Measurements from ENCODE around the gene DENND2A. TPM values are rescaled to one million over a fixed set of nuclear protein-coding genes. Genes with fewer than 3 reads are reported as not detected.

The DENND2A gene
- total RNA-seq, 1 donor from 2014 or later, result not detected

DNA sequence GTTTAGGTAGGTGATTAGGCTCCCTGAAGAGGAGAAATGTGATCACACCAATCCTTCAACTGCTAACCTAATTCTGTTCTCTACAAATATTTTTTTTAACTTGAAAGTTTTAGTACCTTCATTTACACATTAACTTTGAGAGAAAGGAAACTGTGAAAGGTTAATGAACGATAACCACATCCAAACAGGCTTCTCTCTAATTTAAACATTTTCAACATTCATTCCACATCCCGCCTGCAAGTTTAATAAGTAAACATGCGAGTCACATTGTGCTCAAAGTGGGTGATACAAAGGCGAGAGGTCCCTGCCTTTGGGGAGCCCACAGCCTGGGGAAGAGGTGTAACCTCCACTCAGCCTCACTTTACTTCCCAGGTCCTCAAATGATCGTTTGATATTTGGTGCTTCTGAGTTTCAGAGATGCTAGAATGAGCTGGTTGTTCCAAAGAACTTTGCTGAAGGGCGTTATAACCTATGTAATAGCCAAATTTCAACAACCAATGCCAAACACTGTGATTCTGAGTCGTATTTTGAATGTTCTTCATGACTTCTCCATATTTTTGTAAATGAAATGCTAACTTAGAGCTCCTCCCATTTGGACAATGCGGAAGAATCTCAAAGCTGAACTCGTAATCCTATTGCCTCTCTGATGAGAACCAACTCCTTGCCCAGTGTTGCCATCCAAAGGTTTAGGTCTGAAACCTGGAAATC is 47.5 kb downstream of the DENND2A start:
- intact Hi-C loops (cut with micrococcal nuclease), result no loop called here
- TF ChIP-seq, protein P1, sequence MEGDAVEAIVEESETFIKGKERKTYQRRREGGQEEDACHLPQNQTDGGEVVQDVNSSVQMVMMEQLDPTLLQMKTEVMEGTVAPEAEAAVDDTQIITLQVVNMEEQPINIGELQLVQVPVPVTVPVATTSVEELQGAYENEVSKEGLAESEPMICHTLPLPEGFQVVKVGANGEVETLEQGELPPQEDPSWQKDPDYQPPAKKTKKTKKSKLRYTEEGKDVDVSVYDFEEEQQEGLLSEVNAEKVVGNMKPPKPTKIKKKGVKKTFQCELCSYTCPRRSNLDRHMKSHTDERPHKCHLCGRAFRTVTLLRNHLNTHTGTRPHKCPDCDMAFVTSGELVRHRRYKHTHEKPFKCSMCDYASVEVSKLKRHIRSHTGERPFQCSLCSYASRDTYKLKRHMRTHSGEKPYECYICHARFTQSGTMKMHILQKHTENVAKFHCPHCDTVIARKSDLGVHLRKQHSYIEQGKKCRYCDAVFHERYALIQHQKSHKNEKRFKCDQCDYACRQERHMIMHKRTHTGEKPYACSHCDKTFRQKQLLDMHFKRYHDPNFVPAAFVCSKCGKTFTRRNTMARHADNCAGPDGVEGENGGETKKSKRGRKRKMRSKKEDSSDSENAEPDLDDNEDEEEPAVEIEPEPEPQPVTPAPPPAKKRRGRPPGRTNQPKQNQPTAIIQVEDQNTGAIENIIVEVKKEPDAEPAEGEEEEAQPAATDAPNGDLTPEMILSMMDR (IDR thresholded peaks at IDR 0.05), result no peak
- Mint-ChIP-seq H3K4me3 (no peak overlapping the region), H3K4me1 (no peaks in the 10 kb centered on the region), H3K9me3 (no peaks in the 10 kb centered on the region), H3K27me3 (peaks cover 22% of the 10 kb centered on the region), H3K36me3 (ENCODE audit: low read depth) (no peaks in the 10 kb centered on the region), H3K27ac (no peak overlapping the region)
- ChIA-PET CTCF (no interaction called here), POLR2A (no interaction called here)
- ATAC-seq (ENCODE audit: low read depth) (no peak), DNase-seq (no peak)

DNA sequence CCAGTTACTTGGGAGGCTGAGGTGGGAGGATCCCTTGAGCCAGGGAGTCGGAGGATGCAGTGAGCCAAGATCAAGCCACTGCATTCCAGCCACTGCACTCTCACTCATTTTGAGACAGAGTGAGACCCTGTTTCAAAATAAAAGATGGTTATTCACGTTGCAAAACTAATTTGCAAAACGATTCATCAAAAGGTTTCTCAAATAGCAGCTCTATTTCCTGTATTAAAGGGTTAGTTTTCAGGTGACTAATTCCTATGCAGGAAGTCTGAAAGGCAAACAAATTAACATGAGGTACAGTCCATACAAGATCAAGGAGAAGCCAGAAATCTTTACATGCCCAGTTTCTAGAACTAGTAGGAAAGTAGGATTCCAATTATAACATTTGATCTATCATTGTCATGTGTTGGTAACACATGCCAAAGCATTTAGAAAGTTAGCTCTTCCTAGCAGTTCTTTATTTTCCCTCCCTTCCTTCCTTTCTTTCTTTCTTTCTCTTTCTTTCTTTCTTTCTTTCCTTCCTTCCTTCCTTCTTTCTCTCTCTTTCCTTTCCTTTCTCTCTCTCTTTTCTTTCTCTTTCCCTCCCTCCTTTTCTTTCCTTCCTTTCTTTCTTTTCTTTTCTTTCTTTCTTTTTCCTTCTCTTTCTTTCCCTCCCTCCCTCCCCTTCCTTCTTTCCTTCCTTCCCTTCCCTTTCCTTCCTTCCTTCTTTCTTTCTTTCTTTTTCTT is 49.3 kb downstream of the DENND2A start:
- DNase-seq (no peak), ATAC-seq (ENCODE audit: low read depth) (no peak)
- TF ChIP-seq, protein P1 (IDR thresholded peaks at IDR 0.05), result no peak
- intact Hi-C loops (cut with micrococcal nuclease), result no loop called here
- Mint-ChIP-seq H3K4me3 (no peak overlapping the region), H3K4me1 (no peaks in the 10 kb centered on the region), H3K36me3 (ENCODE audit: low read depth) (no peaks in the 10 kb centered on the region), H3K9me3 (no peaks in the 10 kb centered on the region), H3K27me3 (peaks cover 12% of the 10 kb centered on the region), H3K27ac (no peak overlapping the region)
- ChIA-PET POLR2A (no interaction called here), CTCF (no interaction called here)

DNA sequence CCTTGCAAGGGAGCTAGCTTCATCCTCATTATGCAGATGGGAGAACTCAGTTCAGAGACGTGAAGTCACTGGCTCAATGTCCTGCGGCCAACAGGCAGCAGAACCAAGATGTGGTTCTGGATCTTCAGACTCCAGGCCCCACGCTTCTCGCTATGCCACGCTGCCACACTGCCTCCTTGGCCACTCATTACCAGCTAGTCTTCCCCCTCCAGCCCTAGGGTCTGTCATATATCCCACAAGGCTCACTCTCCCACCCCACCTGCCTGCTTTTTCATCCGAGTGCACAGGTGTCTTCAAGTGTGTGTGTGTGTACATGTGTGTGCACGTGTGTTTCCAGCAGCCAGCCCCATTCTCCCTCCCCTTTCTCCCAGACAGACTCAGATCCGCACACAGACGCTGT is 53.4 kb downstream of the DENND2A start:
- no peak for DNase-seq
- no peaks in the 10 kb centered on the region for H3K27me3 Mint-ChIP-seq
- no peaks in the 10 kb centered on the region for H3K9me3 Mint-ChIP-seq
- intact Hi-C loops (cut with micrococcal nuclease), result no loop called here
- no peak overlapping the region for H3K4me3 Mint-ChIP-seq
- TF ChIP-seq, protein P1 (IDR thresholded peaks at IDR 0.05), result no peak
- H3K4me1 Mint-ChIP-seq, result no peaks in the 10 kb centered on the region
- ATAC-seq (ENCODE audit: low read depth), result no peak
- H3K36me3 Mint-ChIP-seq (ENCODE audit: low read depth), result no peaks in the 10 kb centered on the region
- ChIA-PET CTCF (no interaction called here), POLR2A (no interaction called here)
- no peak overlapping the region for H3K27ac Mint-ChIP-seq

DNA sequence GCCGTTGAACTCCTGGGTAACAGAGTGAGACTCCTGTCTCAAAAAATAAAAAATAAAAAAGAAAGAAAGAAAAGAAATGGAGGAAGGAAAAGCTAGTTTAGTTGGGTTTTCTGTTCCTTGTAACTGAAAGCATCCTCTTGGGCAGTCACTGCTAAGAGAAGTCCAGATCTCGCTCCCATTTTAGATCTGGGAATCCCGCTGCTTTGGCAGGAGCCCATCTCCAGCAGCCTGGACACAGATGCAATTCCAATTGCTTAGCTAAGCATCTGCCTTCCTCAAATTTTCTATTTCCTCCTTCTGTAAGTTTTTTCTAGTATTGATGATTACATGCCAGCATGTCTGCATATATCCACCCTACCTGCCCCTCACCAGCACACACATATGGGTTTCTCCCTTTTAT is 54.1 kb downstream of the DENND2A start:
- TF ChIP-seq, protein P1 (IDR thresholded peaks at IDR 0.05), result no peak
- POLR2A ChIA-PET, result no interaction called here
- no peak for DNase-seq
- Mint-ChIP-seq H3K36me3 (ENCODE audit: low read depth) (no peaks in the 10 kb centered on the region), H3K4me1 (no peaks in the 10 kb centered on the region), H3K27ac (no peak overlapping the region), H3K4me3 (no peak overlapping the region), H3K27me3 (no peaks in the 10 kb centered on the region), H3K9me3 (no peaks in the 10 kb centered on the region)
- no peak for ATAC-seq (ENCODE audit: low read depth)
- CTCF ChIA-PET, result no interaction called here
- intact Hi-C loops (cut with micrococcal nuclease), result no loop called here

DNA sequence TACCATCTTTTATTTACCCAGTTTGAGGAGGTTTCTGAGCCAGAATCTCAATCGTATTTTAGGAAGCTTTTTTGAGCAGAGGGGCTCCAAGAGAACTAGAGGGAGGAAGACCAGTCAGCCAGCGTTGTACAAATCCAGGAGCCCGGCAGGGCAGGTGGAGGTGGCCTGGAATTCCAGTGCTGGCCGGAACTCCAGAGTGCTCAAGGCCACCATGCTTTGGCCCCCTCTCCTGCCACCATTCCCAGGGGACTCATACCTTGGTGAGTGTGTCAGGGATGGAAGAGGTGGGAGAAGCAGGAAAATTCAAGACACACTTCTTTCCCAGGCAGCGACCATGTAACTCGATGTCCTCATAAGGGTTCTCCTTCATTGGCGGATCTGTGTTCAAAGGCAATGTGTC is 55.3 kb downstream of the DENND2A start:
- H3K4me1 Mint-ChIP-seq, result no peaks in the 10 kb centered on the region
- ChIA-PET CTCF (no interaction called here), POLR2A (no interaction called here)
- H3K9me3 Mint-ChIP-seq, result no peaks in the 10 kb centered on the region
- H3K4me3 Mint-ChIP-seq, result no peak overlapping the region
- TF ChIP-seq, protein P1 (IDR thresholded peaks at IDR 0.05), result no peak
- no peak overlapping the region for H3K27ac Mint-ChIP-seq
- intact Hi-C loops (cut with micrococcal nuclease), result no loop called here
- no peaks in the 10 kb centered on the region for H3K36me3 Mint-ChIP-seq (ENCODE audit: low read depth)
- ATAC-seq (ENCODE audit: low read depth) (no peak), DNase-seq (no peak)
- H3K27me3 Mint-ChIP-seq, result no peaks in the 10 kb centered on the region
